ENCODE measurements around the gene KCNJ6.

Gene KCNJ6

DNA sequence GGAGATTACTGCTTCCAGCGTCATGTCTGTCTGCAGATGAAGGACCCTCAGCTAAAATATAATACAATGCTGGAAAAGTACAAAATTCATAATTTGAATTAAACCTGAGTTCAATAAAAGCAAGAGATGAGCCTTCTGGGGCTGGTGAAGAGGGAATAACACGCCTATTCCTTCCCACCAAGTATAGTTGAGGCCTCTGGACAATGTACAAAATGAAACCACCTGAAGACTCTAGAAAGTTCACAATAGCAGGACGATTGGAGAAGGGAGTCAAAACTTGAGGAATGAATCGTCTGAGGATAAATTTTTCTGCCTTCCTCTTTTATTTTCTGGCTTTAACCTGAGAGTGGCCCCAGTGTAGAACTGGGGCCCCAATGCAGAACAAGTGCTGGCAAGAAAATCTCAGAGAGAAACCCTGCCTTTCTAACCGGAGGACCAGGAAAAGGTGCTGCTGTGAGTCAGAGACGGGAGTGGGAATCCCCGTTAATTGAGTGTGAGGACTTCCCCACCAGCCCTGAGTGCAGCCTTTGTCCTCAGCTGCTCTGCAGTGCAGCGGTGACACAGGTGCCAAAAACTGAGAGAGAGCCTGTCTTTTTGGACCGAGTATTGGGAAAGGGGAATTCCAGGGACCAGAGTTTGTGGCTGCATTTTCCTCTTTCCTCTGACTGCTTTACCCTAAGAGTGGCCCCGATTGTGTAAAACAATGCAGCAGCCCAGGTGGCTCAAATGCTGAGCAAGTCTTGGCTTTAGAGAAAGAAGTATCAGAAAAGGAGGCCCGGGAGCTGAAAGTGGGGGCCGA lies 284.7 kb downstream of the KCNJ6 start:
- DNase-seq, result peak in 1 of 2 experiments; percentile 4

DNA sequence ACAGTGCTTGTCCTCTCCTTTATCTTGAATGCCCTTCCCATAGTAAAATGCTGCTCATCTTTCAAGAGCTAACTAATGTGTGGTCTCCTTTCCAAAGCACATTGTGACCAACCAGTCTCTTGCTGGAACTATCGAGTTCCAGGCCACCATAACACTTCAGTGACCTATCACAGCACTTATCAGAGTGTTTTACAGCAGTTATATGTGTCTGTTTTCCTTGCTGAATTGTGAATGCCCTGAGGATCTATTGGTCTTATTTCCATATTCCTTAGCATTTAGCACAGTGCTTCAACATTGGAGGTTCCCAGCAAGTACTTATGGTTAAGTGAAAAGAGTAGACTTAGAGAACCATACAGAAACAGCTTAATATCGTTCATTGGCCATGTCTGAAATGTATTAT lies 285.4 kb downstream of the KCNJ6 start:
- DNase-seq, result no peak

DNA sequence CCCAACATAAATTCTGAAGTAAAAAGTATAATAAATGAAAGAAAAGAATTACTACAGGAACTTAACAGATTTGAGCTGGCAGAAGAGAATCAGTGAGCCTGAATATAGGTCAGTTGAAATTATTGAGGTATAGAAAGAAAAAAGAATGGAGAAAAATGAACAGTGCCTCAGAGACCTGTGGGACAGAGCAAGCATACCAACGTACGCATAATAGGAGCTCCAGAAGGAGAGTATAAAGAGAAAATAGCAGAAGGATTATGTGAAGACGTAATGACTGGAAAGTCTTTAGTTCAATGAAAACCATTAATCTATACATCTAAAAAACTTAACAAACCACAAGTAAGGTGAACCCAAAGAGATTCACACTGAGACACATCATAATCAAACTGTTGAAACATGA lies 287.9 kb downstream of the KCNJ6 start:
- DNase-seq, result no peak

DNA sequence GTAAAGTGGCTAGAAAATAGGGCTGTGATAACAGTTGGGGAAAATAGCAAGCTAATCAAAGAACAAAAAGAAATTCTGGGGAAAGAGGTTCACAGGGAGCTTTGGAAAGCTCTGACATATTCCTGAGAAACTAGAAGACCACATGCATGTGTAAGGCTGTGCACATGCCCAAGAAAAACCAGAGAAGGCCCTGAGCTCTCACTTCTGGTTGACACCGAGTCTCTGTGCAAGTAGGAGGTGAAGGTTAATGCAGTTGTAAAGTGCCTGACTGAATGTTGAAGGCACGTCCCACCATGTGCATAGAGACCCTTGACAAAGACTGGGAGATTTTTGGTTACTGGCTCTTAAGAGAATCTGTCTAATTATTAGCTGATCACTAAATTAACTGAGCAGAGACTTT lies 288.7 kb downstream of the KCNJ6 start:
- DNase-seq, result no peak

DNA sequence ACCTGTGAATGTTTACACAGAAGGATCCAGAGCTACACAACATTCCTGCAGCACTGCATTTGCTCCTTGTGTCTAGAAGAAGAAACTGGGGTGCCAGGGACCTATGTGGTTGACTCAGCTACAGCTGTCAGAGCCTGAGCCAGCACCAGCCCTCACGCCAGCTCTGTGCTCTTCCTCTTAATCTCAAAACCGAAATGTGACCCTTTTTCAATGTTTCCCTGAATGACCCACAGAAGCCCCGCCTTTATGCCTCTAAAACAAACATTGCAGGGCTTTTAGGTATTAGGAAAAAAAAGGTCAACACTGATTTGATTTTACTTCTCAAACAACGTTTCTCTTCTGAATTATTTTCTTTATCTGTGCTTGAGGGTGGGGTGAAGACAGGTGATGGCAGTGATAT lies 289.2 kb downstream of the KCNJ6 start:
- DNase-seq, result no peak

DNA sequence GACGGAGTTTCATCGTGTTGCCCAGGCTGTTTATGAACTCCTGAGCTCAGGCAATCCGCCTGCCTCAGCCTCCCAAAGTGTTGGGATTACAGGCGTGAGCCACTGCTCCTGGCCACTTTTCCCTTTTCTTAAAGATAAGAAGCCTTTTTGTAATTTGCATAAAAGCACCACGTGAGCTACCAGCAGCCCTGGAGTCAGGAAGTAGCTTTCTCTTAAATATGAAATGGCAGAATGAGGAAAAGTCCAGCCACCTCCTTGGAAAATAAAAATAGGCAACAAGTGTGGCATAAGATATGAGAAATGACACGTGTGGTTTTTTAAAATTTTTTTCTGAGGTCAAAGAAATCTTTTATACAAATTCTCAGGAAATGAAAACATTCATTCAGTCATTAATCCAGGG lies 289.9 kb downstream of the KCNJ6 start:
- no peak for DNase-seq

DNA sequence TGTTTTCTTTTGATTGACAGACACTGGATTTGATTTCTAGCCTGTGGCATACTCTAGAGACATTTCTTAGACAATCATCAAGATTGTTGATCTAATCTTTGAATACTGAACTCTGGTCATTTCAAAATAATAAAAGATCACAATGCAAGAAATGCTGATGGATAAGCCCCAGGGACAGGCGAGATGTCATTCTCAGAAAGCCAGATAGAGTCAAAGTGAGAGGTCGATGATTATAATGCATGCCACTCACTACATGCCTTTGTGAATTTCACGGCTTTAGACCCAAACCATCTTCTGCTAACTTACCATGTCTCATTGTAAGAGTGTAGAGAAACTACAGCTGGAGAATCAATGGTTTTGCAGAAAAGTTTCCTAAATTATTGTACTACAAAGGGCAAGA lies 292.6 kb downstream of the KCNJ6 start:
- no peak for DNase-seq

DNA sequence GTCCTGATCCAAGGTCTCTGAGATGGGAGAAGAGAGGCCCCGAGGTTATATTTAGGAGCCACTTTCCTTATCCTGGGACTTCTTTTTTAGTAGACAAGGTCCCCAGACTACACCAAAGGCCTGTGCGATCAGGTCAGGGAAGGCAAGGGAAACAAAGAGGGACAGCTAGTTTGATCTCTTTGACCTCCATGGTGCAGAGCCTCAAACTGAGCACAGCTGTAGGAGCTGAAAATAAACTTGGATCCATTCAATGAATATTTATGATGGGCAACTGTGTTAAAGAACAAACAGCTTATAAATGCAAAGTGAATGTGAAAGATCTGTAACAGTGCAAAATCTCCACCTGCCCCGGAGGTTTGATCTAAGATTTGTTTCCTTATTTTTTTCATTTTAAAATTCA lies 293.1 kb downstream of the KCNJ6 start:
- DNase-seq, result no peak

DNA sequence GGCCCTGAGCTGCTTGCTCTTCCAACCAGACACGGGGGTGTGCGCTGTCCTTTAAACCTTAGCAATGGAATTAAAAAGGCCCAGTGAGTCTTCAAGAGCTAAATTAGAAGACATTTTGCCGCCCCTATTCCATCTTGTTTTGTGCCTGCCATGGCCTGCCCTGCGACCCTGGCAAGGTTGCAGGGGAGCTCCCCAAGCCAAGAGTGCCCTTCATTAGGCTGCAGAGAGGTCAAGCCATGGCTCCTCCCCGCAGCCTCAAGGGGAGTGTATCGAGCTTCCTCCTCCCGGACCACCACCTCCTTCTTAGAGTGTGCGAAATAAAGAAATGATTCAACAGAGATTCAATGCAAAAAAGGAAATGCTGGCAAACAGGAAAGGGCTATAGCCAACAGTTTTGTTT lies 293.5 kb downstream of the KCNJ6 start:
- DNase-seq, result no peak

DNA sequence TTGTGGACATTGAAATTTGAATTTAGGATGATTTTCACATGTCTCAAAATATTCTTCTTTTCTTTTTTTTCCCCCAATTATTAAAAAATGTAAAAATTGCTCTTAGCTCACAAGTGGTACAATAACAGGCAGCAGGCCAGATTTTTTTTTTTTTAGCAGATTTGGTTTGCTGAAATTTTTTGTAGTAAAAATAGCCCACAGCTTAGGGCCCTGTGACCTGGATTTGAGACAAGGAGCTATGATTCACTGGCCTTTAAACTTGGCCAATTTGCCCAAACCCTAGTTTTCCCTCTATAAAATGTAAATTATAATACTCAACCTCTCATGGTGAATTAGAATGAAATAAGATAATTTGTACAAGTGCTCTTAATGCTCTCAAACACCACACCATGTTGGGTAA lies 295.9 kb downstream of the KCNJ6 start:
- DNase-seq, result no peak

DNA sequence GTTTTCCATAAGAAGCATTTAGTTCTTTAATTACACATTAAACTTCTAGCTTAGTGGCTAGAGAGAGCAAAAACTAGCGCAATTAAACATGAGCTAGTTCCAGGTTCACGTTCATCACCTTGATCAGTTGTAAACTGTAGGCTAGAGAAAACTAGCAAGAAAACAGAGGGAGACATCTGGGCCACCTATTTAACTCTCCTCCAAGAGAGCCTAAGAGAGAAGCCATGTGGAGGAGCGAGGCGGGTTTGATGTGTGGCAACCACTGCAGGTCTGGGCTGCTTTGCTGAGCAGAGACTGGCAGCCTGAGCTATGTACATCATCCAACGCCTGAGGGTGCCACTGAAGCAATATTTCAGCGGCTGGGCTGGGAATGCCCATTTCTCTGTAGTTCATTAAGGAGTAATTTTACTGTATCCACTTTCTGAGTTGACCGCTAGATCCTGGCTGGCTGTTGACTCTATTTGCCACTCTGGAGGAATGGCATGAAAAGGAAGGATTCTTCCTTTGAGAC lies 296.7 kb downstream of the KCNJ6 start:
- DNase-seq, result no peak

DNA sequence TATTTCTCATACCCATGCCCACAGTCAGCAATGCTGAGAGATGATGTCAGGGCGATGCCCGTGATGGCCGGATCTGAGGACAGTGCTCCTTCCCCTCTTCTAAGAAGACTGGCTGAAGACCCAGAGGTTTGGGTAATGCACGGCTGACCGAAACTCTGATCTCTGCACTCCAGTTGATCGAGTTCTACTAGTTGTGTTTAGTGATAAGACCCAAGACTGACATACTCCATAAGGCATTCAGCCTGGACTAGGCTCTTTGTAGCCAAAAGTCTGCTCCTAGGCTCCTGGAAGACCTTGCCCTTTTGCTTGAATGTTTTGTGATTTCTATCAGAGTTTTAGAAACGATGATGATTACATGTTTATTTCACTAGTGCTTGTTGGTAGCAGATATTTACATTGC lies 298.2 kb downstream of the KCNJ6 start:
- no peak for DNase-seq

DNA sequence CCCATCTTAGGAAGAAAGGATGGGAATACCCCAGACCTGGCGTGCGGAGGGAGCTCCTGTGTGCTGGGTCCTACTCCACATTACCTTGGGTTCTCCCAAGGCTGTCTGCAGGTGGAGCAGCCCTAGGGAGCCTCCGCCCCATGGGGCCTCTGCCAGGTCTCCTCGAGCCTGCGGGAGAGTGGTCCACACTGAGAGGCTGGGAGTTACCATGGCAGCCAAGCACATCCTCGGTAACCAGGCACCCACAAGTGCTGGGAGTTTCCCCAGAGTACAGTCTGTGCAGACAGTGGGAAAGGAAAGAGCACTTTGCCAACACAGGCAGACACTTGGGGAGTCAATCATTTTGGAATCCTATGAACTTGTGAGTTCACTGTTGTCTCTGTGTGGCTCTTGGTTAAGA lies 300.3 kb downstream of the KCNJ6 start:
- DNase-seq, result no peak

DNA sequence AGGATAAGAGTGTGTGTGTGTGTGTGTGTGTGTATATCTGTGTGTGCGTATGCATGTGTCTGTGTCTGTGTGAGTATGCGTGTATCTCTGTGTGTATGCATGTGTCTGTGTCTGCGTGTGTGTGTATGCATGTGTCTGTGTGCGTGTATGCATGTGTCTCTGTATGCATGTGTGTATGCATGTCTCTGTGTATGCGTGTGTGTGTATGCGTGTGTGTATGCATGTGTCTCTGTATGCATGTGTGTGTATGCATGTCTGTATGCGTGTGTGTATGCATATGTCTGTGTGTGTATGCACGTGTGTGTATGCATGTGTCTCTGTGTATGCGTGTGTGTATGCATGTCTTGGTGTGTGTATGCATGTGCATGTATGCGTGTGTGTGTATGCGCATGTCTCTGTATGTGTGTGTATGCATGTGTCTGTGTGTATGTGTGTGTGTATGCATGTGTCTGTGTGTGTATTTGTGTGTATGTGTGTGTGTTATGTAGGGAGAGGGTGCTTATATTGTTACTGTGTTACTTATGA lies 301.8 kb downstream of the KCNJ6 start:
- DNase-seq, result no peak

DNA sequence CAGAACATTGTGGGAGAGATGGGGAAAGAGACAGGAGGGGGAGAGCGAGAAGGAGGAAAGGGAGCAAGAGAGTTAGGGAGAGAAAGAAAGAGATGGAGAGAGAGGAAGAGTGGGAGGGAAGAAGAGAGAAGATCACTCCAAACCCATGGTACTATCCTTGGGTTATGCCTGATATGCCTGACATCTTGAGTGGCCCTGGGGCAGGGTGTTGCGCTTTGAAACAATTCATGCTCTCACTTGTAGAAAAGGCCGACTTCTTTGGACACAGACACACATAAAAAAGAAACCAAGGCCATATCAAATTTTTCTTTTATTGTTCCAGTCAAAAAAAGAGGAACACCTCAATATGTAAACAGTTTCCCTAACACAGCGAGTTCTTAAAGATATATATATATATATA lies 309.2 kb downstream of the KCNJ6 start:
- no peak for DNase-seq

DNA sequence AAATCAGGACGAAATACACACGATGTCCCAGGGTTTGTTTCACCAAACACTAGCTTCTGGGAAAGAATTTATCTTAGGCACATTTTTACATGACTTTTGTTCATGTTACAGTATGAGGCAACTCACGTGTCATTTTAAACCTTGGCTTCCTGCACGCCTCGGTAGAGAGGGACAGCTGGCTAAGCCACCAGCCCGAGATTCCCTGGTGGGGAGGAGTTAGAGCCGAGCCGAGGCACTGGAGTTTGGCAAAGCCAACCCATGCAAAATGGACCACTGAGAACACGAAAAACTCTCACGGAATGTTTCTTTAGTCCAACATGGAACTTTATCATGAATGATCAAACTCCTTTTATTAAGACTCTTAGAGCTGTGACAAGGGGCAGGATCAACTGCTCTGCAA lies 309.7 kb downstream of the KCNJ6 start:
- DNase-seq, result no peak

DNA sequence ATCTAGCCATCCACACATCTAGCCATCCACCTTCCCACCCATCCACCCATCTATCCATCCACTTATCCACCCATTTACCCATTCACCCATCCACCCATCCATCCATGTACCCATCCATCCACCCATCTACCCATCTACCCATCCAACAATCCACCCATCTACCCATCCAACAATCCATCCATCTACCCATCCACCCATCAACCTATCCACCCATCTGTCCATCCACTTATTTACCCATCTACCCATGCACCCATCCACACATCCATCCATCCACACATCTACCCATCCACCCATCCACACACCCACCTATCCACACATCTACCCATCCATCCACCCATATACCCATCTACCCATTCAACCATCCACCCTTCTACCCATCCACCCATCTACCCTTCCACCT lies 311.3 kb downstream of the KCNJ6 start:
- no peak for DNase-seq

DNA sequence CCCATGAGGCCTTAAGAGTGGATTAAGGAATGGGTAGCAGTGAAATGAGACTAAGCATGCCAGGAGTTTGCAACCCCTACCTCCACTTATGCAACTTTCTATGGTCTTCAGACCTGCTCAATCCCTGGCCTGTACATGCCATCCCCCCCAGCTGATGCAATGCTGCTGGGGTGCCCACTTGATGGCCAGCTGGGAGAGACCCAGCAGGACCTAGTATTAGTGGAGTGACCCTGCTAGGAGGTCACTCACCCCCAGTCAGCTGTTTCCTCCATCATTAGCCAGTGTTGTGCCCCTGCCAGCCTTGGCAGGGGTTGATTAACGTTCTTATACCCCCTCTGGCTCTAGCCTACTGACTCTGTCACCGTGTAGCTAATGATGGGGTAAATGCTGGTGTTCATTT lies 313.1 kb downstream of the KCNJ6 start:
- no peak for DNase-seq

DNA sequence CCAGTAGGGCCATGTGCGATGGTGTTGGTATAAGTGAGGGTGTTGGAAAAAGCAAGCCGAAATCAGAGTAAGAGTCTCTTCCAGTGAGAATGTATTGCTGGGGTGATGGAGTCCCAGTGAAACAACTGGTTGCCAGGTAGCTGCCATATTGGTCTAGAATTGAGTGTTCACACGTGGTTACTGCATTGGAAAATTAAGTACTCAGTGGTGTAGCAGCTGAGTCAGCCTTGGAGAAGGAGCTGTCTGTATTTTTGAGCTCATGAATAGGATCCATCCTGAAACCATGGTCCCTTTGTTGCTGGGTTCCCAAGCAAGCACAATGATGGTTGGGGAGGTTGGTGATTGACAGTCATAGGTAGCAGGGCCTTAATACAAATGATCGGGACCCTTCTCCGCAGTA lies 314.3 kb downstream of the KCNJ6 start:
- no peak for DNase-seq

DNA sequence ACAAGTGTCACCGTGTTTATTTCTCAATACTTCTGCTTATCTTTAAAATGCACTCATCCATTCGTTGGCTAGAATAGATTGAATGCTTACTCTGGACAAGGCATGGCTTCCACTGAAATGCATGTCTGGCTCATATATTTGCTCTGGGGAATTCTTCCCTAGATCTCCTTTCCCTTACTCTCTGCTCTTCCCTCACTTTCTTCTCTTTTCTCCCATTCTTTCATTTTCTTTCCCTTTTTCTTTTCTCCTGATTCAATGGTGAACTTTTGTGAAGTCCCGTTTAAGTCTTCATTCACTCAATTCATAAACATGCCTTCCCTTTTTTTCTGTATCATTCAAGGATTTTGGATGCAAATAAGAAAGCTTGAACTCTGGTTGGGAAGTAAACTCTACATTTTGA lies 315.2 kb downstream of the KCNJ6 start:
- DNase-seq, result no peak

DNA sequence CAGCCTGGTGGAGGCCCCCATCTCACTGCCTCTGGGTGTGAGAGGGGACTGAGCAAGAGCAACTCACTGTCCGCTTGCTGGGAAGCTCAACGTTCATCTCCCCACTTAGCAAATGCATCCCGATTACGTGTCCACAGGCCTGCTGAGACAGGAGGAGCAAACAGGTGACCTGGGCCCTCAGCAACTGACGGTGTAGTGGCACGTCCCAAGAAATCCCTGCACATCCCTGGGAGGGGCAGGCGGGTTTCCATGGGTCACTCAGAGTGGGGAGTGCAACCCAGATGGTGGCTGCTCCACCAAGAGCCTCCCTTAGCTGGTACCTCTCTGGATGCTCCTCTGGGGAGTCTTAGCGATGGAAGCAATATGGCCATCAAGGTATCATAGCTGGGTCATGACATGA lies 320.3 kb downstream of the KCNJ6 start:
- no peak for DNase-seq

DNA sequence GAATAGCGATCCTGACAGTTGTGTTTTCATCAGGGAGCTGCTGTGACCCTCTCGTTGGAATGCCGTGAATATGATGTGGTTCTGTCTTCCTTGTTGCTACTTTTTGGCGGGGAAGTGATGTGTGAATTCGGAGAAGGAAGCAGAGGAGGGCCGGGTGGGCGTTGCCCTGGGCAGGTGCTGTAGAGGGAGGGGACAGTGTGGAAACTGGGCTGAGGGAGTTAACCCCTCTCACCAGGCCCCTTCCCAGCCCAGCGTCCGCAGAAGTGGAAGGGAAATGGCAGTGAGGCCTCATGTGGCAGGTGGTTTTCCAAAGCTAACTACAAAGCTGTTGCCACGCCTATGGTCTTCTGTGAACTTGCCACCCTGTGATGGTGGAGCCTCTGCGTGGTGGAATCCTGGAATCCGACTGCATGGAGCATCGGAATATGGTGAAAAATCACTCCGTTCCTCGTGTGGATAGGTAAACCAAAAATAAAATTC lies 321.7 kb downstream of the KCNJ6 start:
- DNase-seq, result no peak

DNA sequence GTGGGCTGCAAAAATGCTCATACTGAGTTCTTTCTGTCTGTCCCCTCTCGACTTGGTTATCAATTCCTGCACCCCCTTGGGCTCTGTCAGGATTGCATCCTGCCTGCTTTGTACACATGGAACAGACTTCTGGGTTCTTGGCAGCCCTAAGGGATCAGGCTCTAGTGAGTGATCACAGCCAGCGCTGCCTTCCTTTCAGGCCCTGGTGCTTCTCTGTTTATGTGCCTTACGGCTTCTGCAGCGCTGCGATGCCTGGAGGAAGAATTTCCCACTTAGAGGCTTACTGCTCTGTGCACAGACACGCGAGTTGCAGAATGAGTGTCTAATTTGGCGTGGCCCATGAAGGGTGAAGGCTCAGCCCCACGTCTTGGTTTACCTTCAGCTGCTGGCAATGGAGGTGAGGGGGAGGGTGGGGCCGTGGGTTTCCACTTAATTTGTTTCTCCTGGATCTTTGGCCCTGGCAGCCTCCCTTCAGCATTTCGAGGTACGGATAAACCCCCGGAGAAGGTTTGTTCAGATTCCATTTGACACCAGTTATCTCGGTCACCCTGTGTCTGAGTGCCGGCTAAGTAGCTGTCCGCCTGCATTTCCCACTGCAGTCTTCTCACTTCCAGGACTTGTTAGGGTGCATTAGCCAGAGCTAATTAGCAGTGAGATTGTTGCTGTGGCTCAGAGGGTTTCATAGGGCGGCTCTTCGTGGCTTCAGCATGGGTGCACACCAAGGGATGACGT lies 322.4 kb downstream of the KCNJ6 start:
- DNase-seq, result no peak

DNA sequence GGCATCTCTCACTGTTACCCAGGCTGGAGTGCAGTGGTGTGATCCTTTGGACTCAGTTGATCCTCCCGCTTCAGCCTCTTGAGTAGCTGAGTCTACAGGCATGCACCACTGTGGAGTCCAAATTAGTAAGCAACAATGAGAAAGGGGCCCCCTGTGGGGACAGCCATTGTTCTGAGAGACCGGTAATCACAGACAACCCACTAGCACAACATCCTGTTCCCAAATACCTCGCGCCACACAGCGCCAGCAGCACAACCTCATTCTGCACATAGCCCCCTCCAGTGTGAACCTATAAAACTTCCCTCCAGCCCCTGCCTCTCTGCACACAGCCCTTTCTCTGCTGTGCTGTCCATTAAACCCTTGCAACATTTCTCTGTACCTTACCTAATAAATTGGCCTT lies 323.2 kb downstream of the KCNJ6 start:
- DNase-seq, result no peak

Measured in activated CD4-positive, alpha-beta T cell treated with anti-CD3 and anti-CD28 coated beads, Interleukin-2, amount 50 U/mL, for 48 hours (primary cell).